Endothelial cell of umbilical vein (primary cell): Measurements from ENCODE around the gene IPO13. TPM values are rescaled to one million over a fixed set of nuclear protein-coding genes. Genes with fewer than 3 reads are reported as not detected.
A peak's percentile ranks its signal among the peaks of the same experiment; 100 is the strongest.

Source experiments
- BruUV-seq: library from RNA; stranded (reverse); fragments of 400-500 nt; replicated peaks from 2 replicates; lab custom pipeline; 2021; lab: Mats Ljungman, UMichigan
- CTCF ChIA-PET: fragments of 300-600, 350-600 bp; sonication (Branson Sonifier 250); formaldehyde crosslinking; loops from one replicate; lab custom pipeline; 2021; ENCODE audit warnings: antibody characterized with exemption, inconsistent platforms; lab: Charles Lee
- POLR2A ChIA-PET: fragments of 300-600, 350-600 bp; sonication (Branson Sonifier 250); formaldehyde crosslinking; loops from one replicate; lab custom pipeline; 2021; ENCODE audit warnings: antibody characterized with exemption, inconsistent platforms; lab: Charles Lee
- DNase-seq: peaks from one replicate; pipeline ENCODE4 v3.0.0-alpha.2; 2011; ENCODE audit warnings: low read depth, low spot score
- FAIRE-seq: peaks from 2 replicates; lab custom pipeline; 2011; peaks lifted over from hg19 to GRCh38; lab: Jason Lieb, UNC
- H2AFZ ChIP-seq: 2 replicates; pipeline ENCODE4 v1.6.0; 2012; ENCODE audit warnings: low read depth, low read length, control low read depth, inconsistent platforms
- H3K27ac ChIP-seq: 2 replicates; pipeline ENCODE4 v1.5.1; 2011; ENCODE audit warnings: low read depth, mild to moderate bottlenecking, control low read depth, low read length, moderate library complexity; ENCODE audit not compliant: insufficient read depth
- H3K27me3 ChIP-seq, 2 experiments: 2 replicates each; pipeline versions ENCODE4 v1.6.0 to v1.6.1; 2011; ENCODE audit warnings: low read length in 2 of 2, mixed read lengths in 1 of 2; ENCODE audit not compliant: control insufficient read depth in 2 of 2, insufficient read depth in 2 of 2
- H3K36me3 ChIP-seq, 2 experiments: 2 replicates in 1 of 2; 3 replicates in 1 of 2; pipeline ENCODE4 v1.5.1; 2011; ENCODE audit warnings: low read length in 2 of 2, mild to moderate bottlenecking in 1 of 2, moderate library complexity in 1 of 2; ENCODE audit not compliant: control insufficient read depth in 2 of 2, insufficient read depth in 2 of 2; ENCODE audit errors: extremely low read depth in 1 of 2
- H3K4me1 ChIP-seq: 3 replicates; pipeline ENCODE4 v1.5.1; 2011; ENCODE audit warnings: mild to moderate bottlenecking, low read length; ENCODE audit not compliant: control insufficient read depth, insufficient read depth; ENCODE audit errors: extremely low read depth
- H3K4me2 ChIP-seq: 2 replicates; pipeline ENCODE4 v1.6.1; 2011; ENCODE audit warnings: low read length, control low read depth, mixed read lengths; ENCODE audit not compliant: insufficient read depth
- H3K4me3 ChIP-seq, 3 experiments: fragments of 200-600 bp in 1 of 3; sonication (generic), shearing (Covaris generic) in 1 of 3; replicated peaks in 1 of 3; 2 replicates each; pipeline ENCODE4 v1.5.1; 2011 to 2016; ENCODE audit warnings: control low read depth in 3 of 3, low read length in 3 of 3, mild to moderate bottlenecking in 2 of 3, inconsistent platforms in 1 of 3, low read depth in 1 of 3, moderate library complexity in 1 of 3; ENCODE audit not compliant: insufficient read depth in 1 of 3
- H3K79me2 ChIP-seq: 2 replicates; pipeline ENCODE4 v1.6.0; 2012; ENCODE audit warnings: low read length, inconsistent platforms; ENCODE audit not compliant: control insufficient read depth, insufficient read depth
- H3K9ac ChIP-seq: replicated peaks from 2 replicates; pipeline ENCODE3; 2011; ENCODE audit warnings: low read length, control low read depth; ENCODE audit not compliant: insufficient read depth; ENCODE audit errors: extremely low read depth
- H3K9me1 ChIP-seq: replicated peaks from 3 replicates; pipeline ENCODE4 v1.6.0; 2011; ENCODE audit warnings: mild to moderate bottlenecking, low read length; ENCODE audit not compliant: control insufficient read depth, insufficient read depth; ENCODE audit errors: extremely low read depth
- H3K9me3 ChIP-seq: replicated peaks from 2 replicates; pipeline ENCODE4 v1.5.1; 2012; ENCODE audit warnings: low read length, inconsistent platforms; ENCODE audit not compliant: control insufficient read depth, insufficient read depth
- H4K20me1 ChIP-seq: replicated peaks from 2 replicates; pipeline ENCODE3; 2011; ENCODE audit warnings: mild to moderate bottlenecking, low read length; ENCODE audit not compliant: control insufficient read depth, insufficient read depth; ENCODE audit errors: extremely low read depth
- CTCF ChIP-seq, 2 donors: IDR thresholded peaks; 1 replicate in 1 of 2; 2 replicates in 1 of 2; pipeline ENCODE4 v1.5.1; 2011; ENCODE audit warnings: low read length in 2 of 2, mild to moderate bottlenecking in 2 of 2, moderate library complexity in 2 of 2, control low read depth in 1 of 2, inconsistent platforms in 1 of 2, low read depth in 1 of 2; ENCODE audit not compliant: insufficient read depth in 1 of 2; ENCODE audit errors: extremely low read depth in 1 of 2
- EZH2 ChIP-seq: IDR thresholded peaks from 2 replicates; pipeline ENCODE4 v1.6.1; 2012; ENCODE audit warnings: borderline replicate concordance, low read depth, mild to moderate bottlenecking, moderate library complexity, low read length, inconsistent platforms; ENCODE audit not compliant: severe bottlenecking
- FOS ChIP-seq: IDR thresholded peaks from 2 replicates; pipeline ENCODE4 v1.6.1; 2011; ENCODE audit warnings: mild to moderate bottlenecking, low read length, moderate library complexity, borderline replicate concordance; ENCODE audit not compliant: insufficient read depth
- GATA2 ChIP-seq: IDR thresholded peaks from 2 replicates; pipeline ENCODE4 v1.7.0; 2011; ENCODE audit warnings: low read depth, mild to moderate bottlenecking, moderate library complexity, mixed read lengths, low read length; ENCODE audit not compliant: insufficient read length, insufficient read depth
- JUN ChIP-seq: IDR thresholded peaks from 2 replicates; pipeline ENCODE4 v1.6.1; 2011; ENCODE audit warnings: borderline replicate concordance, low read depth; ENCODE audit not compliant: insufficient read length, insufficient read depth
- MAX ChIP-seq: IDR thresholded peaks from 2 replicates; pipeline ENCODE4 v1.6.1; 2011; ENCODE audit not compliant: insufficient read depth, insufficient read length
- MYC ChIP-seq: IDR thresholded peaks from one replicate; pipeline ENCODE4 v1.6.1; 2011; ENCODE audit warnings: mild to moderate bottlenecking, low read depth, low read length
- POLR2A ChIP-seq: IDR thresholded peaks from 2 replicates; pipeline ENCODE4 v1.6.1; 2012; ENCODE audit warnings: low read depth, mild to moderate bottlenecking, control low read depth, low read length
- POLR2AphosphoS5 ChIP-seq: IDR thresholded peaks from 2 replicates; pipeline ENCODE4 v1.6.1; 2012; ENCODE audit warnings: low read depth, mild to moderate bottlenecking, control low read depth, low read length, moderate library complexity; ENCODE audit not compliant: insufficient read depth
- dilution Hi-C: fragments of 300-500 bp; cut with MboI; formaldehyde crosslinking; loops from one replicate; pipeline ENCODE4 v1.15.0; 2019; ENCODE audit warnings: low sequenced_read_pairs; ENCODE audit not compliant: extremely low pct_ligation_motif_present
- intact Hi-C: fragments of 100-400 bp; cut with micrococcal nuclease; formaldehyde crosslinking; loops from one replicate; pipeline ENCODE4 v1.10.0; 2022
- polyA plus RNA-seq, 4 experiments: library from polyadenylated mRNA; depleted of rRNA in 3 of 4; stranded (reverse) in 3 of 4; unstranded in 1 of 4; fragments of >200 nt; gene quantifications; 2 replicates each; pipeline versions ENCODE4 v1.2.1 to v1.2.3, GENCODE V29; 2011 to 2012; ENCODE audit warnings: missing spikeins in 1 of 4
- total RNA-seq: library from RNA; stranded (reverse); gene quantifications from 2 replicates; pipeline ENCODE4 v1.2.3, GENCODE V29; 2021

IPO13 gene
- total and polyA plus RNA-seq, 2 donors (not counting 3 experiments of a cell fraction or from before 2014, with no cell fraction given): 28.9 to 29.3 TPM

GRCh38 chr1:43974443-43975248, 27.9 kb downstream of the IPO13 start, which contains the start of gene ATP6V0B:
Gene ATP6V0B, plus strand, starts transcription at chr1:43974960. Its CDS starts 81 bp downstream, at chr1:43975041.
- no TSS peak for BruUV-seq
- H4K20me1 ChIP-seq: no peaks in the 10 kb centered on the region
- no peaks in the 10 kb centered on the region for H3K9me1 ChIP-seq
- FAIRE-seq: peak; percentile 98
- H3K4me1 ChIP-seq: peaks cover 29% of the 10 kb centered on the region
- H3K27me3 ChIP-seq: no peaks in the 10 kb centered on the region
- H3K27ac ChIP-seq: peak within 1 kb of the TSS; percentile 48
- CTCF ChIA-PET: interaction anchor here (0.6 to 1.9 kb wide), 12 partner anchors 14 to 211 kb away, joined by 3 to 11 read pairs (median 3); no protein-coding TSS in a partner anchor
- peak within 1 kb of the TSS; percentile 80 for H3K9ac ChIP-seq
- dilution Hi-C loops (no loop called here), intact Hi-C loops (loop anchor here (1.0 kb wide), 1 partner anchor 28 kb away; the partner anchor contains the start of gene IPO13)
- POLR2A ChIA-PET: no interaction called here
- H2AFZ ChIP-seq: peak within 1 kb of the TSS; percentile 95
- H3K9me3 ChIP-seq: no peaks in the 10 kb centered on the region
- peak within 1 kb of the TSS; percentile 84 for H3K4me2 ChIP-seq
- DNase-seq: peak; percentile 94
- TF ChIP-seq POLR2AphosphoS5: peak; percentile 90
- TF ChIP-seq MAX: peak; percentile 99
- no peak for TF ChIP-seq MYC
- TF ChIP-seq POLR2A: peak; percentile 91
- peaks cover 0 to 15% of the 10 kb centered on the region in 2 experiments for H3K36me3 ChIP-seq
- H3K79me2 ChIP-seq: peaks cover 31% of the 10 kb centered on the region
- H3K4me3 ChIP-seq: peak within 1 kb of the TSS; percentile 69 to 73 (median 71)

GRCh38 chr1:43975249-43975961, 28.7 kb downstream of the IPO13 start:
- ChIA-PET POLR2A (no interaction called here), CTCF (interaction anchor here (0.6 to 1.9 kb wide), 13 partner anchors 13 to 212 kb away, joined by 3 to 11 read pairs (median 3); no protein-coding TSS in a partner anchor)
- peaks cover 0 to 15% of the 10 kb centered on the region in 2 experiments for H3K36me3 ChIP-seq
- peaks cover 37% of the 10 kb centered on the region for H3K79me2 ChIP-seq
- no peak for TF ChIP-seq EZH2
- TF ChIP-seq MYC: no peak
- TF ChIP-seq FOS: no peak
- no peak for TF ChIP-seq JUN
- no peak for TF ChIP-seq POLR2A
- TF ChIP-seq POLR2AphosphoS5: no peak
- TF ChIP-seq GATA2: no peak
- no peak for TF ChIP-seq CTCF (IDR thresholded peaks at IDR 0.05; ENCODE audit: extremely low read depth in 1 of 2, insufficient read depth in 1 of 2, low read depth in 1 of 2, low read length in 2 of 2)
- TF ChIP-seq MAX: no peak
- no TSS peak for BruUV-seq
- peak overlapping the region; percentile 62 for H3K4me2 ChIP-seq
- no peaks in the 10 kb centered on the region for H3K9me1 ChIP-seq
- H3K27ac ChIP-seq: peak overlapping the region; percentile 48
- peak overlapping the region; percentile 83 for H2AFZ ChIP-seq
- H3K27me3 ChIP-seq: no peaks in the 10 kb centered on the region
- peak overlapping the region; percentile 80 for H3K9ac ChIP-seq
- DNase-seq (peak; percentile 35), FAIRE-seq (peak; percentile 75)
- H3K4me1 ChIP-seq: peaks cover 33% of the 10 kb centered on the region
- H4K20me1 ChIP-seq: no peaks in the 10 kb centered on the region
- intact Hi-C loops (no loop called here), dilution Hi-C loops (no loop called here)
- no peaks in the 10 kb centered on the region for H3K9me3 ChIP-seq
- peak overlapping the region; percentile 69 to 73 (median 71) for H3K4me3 ChIP-seq
